WTC11 (cell line): Measurements from ENCODE around the gene ATG16L1. TPM values are rescaled to one million over a fixed set of nuclear protein-coding genes. Genes with fewer than 3 reads are reported as not detected.

ENCODE experiments used
- ATAC-seq: fragments of 200-7000 bp; cut with Tn5 transposase; 2 replicates; pipeline ENCODE4 v1.10.0; 2021; ENCODE audit warnings: mild to moderate bottlenecking, moderate library complexity
- CTCF ChIA-PET: fragments of 300-600 bp; sonication (Branson Sonifier 250); formaldehyde crosslinking; loops from one replicate; lab custom pipeline; 2021; ENCODE audit warnings: antibody characterized with exemption; lab: Charles Lee
- POLR2A ChIA-PET: fragments of 350-600 bp; sonication (Branson Sonifier 250); formaldehyde crosslinking; loops from one replicate; lab custom pipeline; 2021; ENCODE audit warnings: antibody characterized with exemption; lab: Charles Lee
- DNase-seq: peaks from one replicate; pipeline ENCODE4 v3.0.0; 2021; ENCODE audit warnings: low spot score
- H3K27ac Mint-ChIP-seq: 2 replicates; pipeline ENCODE4 v1.8.0; 2021; ENCODE audit warnings: mixed read lengths
- H3K27me3 Mint-ChIP-seq: 2 replicates; pipeline ENCODE4 v1.8.0; 2021; ENCODE audit warnings: low read depth, mild to moderate bottlenecking, moderate library complexity, mixed read lengths
- H3K36me3 Mint-ChIP-seq: 2 replicates; pipeline ENCODE4 v1.8.0; 2021; ENCODE audit warnings: mixed read lengths
- H3K4me1 Mint-ChIP-seq: 2 replicates; pipeline ENCODE4 v1.8.0; 2022; ENCODE audit warnings: mixed read lengths
- H3K4me3 Mint-ChIP-seq: 2 replicates; pipeline ENCODE4 v1.8.0; 2021; ENCODE audit warnings: mild to moderate bottlenecking, moderate library complexity, mixed read lengths
- H3K9me3 Mint-ChIP-seq: 2 replicates; pipeline ENCODE4 v1.8.0; 2021; ENCODE audit warnings: mixed read lengths
- AFF4 ChIP-seq: sonication (generic); formaldehyde crosslinking; IDR thresholded peaks from 2 replicates; pipeline ENCODE4 v1.8.1; 2023; ENCODE audit warnings: mild to moderate bottlenecking, missing genetic modification reagents, borderline replicate concordance
- ATF6 ChIP-seq: sonication (generic); formaldehyde crosslinking; IDR thresholded peaks from 2 replicates; pipeline ENCODE4 v1.8.1; 2023; ENCODE audit warnings: mild to moderate bottlenecking, missing genetic modification reagents
- ELF4 ChIP-seq: sonication (generic); formaldehyde crosslinking; IDR thresholded peaks from 2 replicates; pipeline ENCODE4 v1.8.1; 2022; ENCODE audit warnings: low read depth, mild to moderate bottlenecking, moderate library complexity, missing genetic modification reagents
- ERG ChIP-seq: fragments of 250-450 bp; sonication (Bioruptor Pico); IDR thresholded peaks from 2 replicates; pipeline ENCODE4 v1.8.0; 2021; ENCODE audit warnings: mild to moderate bottlenecking
- FOXK1 ChIP-seq: sonication (generic); formaldehyde crosslinking; IDR thresholded peaks from 2 replicates; pipeline ENCODE4 v1.8.0; 2022; ENCODE audit warnings: mild to moderate bottlenecking, moderate library complexity, missing genetic modification reagents
- GTF2I ChIP-seq: fragments of 250-450 bp; sonication (Bioruptor Pico); conservative IDR thresholded peaks from 2 replicates; pipeline ENCODE4 v1.4.0; 2021; ENCODE audit warnings: mild to moderate bottlenecking
- JAZF1 ChIP-seq: fragments of 250-450 bp; sonication (Bioruptor Pico); IDR thresholded peaks from 2 replicates; pipeline ENCODE4 v1.9.0; 2021; ENCODE audit warnings: moderate library complexity, mild to moderate bottlenecking, inconsistent platforms
- MAX ChIP-seq: sonication (generic); formaldehyde crosslinking; IDR thresholded peaks from 2 replicates; pipeline ENCODE4 v1.8.0; 2022; ENCODE audit warnings: mild to moderate bottlenecking, missing genetic modification reagents
- MYBL2 ChIP-seq: sonication (generic); formaldehyde crosslinking; IDR thresholded peaks from 2 replicates; pipeline ENCODE4 v1.8.1; 2023; ENCODE audit warnings: mild to moderate bottlenecking, moderate library complexity, missing genetic modification reagents
- RELA ChIP-seq: sonication (generic); formaldehyde crosslinking; IDR thresholded peaks from 2 replicates; pipeline ENCODE4 v1.8.1; 2022; ENCODE audit warnings: missing genetic modification reagents, mild to moderate bottlenecking, borderline replicate concordance
- SOX15 ChIP-seq: fragments of 250-450 bp; sonication (Bioruptor Pico); IDR thresholded peaks from 2 replicates; pipeline ENCODE4 v1.9.0; 2021; ENCODE audit warnings: mild to moderate bottlenecking
- STAT6 ChIP-seq: sonication (generic); formaldehyde crosslinking; conservative IDR thresholded peaks from 2 replicates; pipeline ENCODE4 v1.8.1; 2023; ENCODE audit warnings: mild to moderate bottlenecking, low read depth, missing genetic modification reagents, moderate library complexity
- TEAD1 ChIP-seq: sonication (generic); formaldehyde crosslinking; IDR thresholded peaks from 2 replicates; pipeline ENCODE4 v1.8.0; 2022; ENCODE audit warnings: mild to moderate bottlenecking, missing genetic modification reagents
- USF1 ChIP-seq: sonication (generic); formaldehyde crosslinking; IDR thresholded peaks from 2 replicates; pipeline ENCODE4 v1.8.0; 2022; ENCODE audit warnings: mild to moderate bottlenecking, missing genetic modification reagents
- ZBTB21 ChIP-seq: sonication (generic); formaldehyde crosslinking; IDR thresholded peaks from 2 replicates; pipeline ENCODE4 v1.8.1; 2023; ENCODE audit warnings: mild to moderate bottlenecking, missing genetic modification reagents, borderline replicate concordance
- ZNF121 ChIP-seq: sonication (generic); formaldehyde crosslinking; IDR thresholded peaks from 2 replicates; pipeline ENCODE4 v1.8.0; 2023; ENCODE audit warnings: missing genetic modification reagents
- ZNF512 ChIP-seq: sonication (generic); formaldehyde crosslinking; IDR thresholded peaks from 2 replicates; pipeline ENCODE4 v1.8.1; 2022; ENCODE audit warnings: missing genetic modification reagents, borderline replicate concordance
- total RNA-seq: library from RNA; stranded (reverse); gene quantifications from 3 replicates; pipeline ENCODE4 v1.2.3, GENCODE V29; 2021

The ATG16L1 gene
- total RNA-seq, 1 experiment from 2014 or later: 31.8 TPM

GRCh38 chr2:233247744-233248143, 3.7 kb upstream of the ATG16L1 start:
- CTCF ChIA-PET: interaction anchor here (0.6 kb wide), 1 partner anchor 380 kb away, joined by 3 read pairs; no protein-coding TSS in a partner anchor
- TF ChIP-seq GTF2I (CRISPR knock-in tag): no peak
- no peak for TF ChIP-seq MYBL2 (CRISPR knock-in tag)
- TF ChIP-seq ELF4 (CRISPR knock-in tag): no peak
- no peak for TF ChIP-seq JAZF1 (CRISPR knock-in tag)
- TF ChIP-seq USF1 (CRISPR knock-in tag): no peak
- TF ChIP-seq ZNF121 (CRISPR knock-in tag): no peak
- no peak for TF ChIP-seq STAT6 (CRISPR knock-in tag)
- TF ChIP-seq ATF6 (CRISPR knock-in tag): no peak
- no peak for TF ChIP-seq RELA (CRISPR knock-in tag)
- TF ChIP-seq ERG (CRISPR knock-in tag): no peak
- TF ChIP-seq ZBTB21 (CRISPR knock-in tag): no peak
- no peak for TF ChIP-seq SOX15 (CRISPR knock-in tag)
- no peak for TF ChIP-seq FOXK1 (CRISPR knock-in tag)
- TF ChIP-seq ZNF512 (CRISPR knock-in tag): no peak
- TF ChIP-seq TEAD1 (CRISPR knock-in tag): no peak
- no peak for TF ChIP-seq MAX (CRISPR knock-in tag)
- no peak for TF ChIP-seq AFF4 (CRISPR knock-in tag)
- Mint-ChIP-seq H3K27ac (no peak overlapping the region), H3K4me1 (peaks cover 2% of the 10 kb centered on the region), H3K27me3 (peaks cover 2% of the 10 kb centered on the region; the same call in 1 of the 2 replicates), H3K9me3 (peaks cover 19% of the 10 kb centered on the region), H3K4me3 (no peak overlapping the region), H3K36me3 (peaks cover 19% of the 10 kb centered on the region)
- DNase-seq (no peak), ATAC-seq (no peak)
- POLR2A ChIA-PET: no interaction called here
